ENCODE data around the gene USP47. TPM values are rescaled to one million over a fixed set of nuclear protein-coding genes. Genes with fewer than 3 reads are reported as not detected.

Gene USP47
- total RNA-seq, 1 experiment from 2014 or later = 37.5 TPM

DNA sequence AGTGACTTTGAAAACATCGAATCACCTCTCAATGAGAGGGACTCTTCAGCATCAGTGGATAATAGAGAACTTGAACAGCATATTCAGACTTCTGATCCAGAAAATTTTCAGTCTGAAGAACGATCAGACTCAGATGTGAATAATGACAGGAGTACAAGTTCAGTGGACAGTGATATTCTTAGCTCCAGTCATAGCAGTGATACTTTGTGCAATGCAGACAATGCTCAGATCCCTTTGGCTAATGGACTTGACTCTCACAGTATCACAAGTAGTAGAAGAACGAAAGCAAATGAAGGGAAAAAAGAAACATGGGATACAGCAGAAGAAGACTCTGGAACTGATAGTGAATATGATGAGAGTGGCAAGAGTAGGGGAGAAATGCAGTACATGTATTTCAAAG lies 100.9 kb downstream of the USP47 start:
- DNase-seq = no peak
- CTCF ChIA-PET = no interaction called here
- Mint-ChIP-seq H3K27me3 (ENCODE audit: unreplicated experiment) (no peaks in the 10 kb centered on the region), H3K36me3 (ENCODE audit: insufficient read depth, unreplicated experiment) (peaks cover 19% of the 10 kb centered on the region), H3K27ac (ENCODE audit: unreplicated experiment) (no peak overlapping the region), H3K9me3 (ENCODE audit: low read depth, unreplicated experiment) (no peaks in the 10 kb centered on the region), H3K4me3 (ENCODE audit: low read depth, unreplicated experiment) (no peak overlapping the region), H3K4me1 (ENCODE audit: low read depth, unreplicated experiment) (no peaks in the 10 kb centered on the region)
- intact Hi-C loops (cut with micrococcal nuclease; ENCODE audit: unreplicated experiment) = loop anchor here (5.0 kb wide), 1 partner anchor 35 kb away; no protein-coding TSS in a partner anchor
- TF ChIP-seq, protein P1, sequence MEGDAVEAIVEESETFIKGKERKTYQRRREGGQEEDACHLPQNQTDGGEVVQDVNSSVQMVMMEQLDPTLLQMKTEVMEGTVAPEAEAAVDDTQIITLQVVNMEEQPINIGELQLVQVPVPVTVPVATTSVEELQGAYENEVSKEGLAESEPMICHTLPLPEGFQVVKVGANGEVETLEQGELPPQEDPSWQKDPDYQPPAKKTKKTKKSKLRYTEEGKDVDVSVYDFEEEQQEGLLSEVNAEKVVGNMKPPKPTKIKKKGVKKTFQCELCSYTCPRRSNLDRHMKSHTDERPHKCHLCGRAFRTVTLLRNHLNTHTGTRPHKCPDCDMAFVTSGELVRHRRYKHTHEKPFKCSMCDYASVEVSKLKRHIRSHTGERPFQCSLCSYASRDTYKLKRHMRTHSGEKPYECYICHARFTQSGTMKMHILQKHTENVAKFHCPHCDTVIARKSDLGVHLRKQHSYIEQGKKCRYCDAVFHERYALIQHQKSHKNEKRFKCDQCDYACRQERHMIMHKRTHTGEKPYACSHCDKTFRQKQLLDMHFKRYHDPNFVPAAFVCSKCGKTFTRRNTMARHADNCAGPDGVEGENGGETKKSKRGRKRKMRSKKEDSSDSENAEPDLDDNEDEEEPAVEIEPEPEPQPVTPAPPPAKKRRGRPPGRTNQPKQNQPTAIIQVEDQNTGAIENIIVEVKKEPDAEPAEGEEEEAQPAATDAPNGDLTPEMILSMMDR (IDR thresholded peaks at IDR 0.05; ENCODE audit: unreplicated experiment) = no peak
- TSS peak; percentile 78 for BruUV-seq (replicated peaks)

DNA sequence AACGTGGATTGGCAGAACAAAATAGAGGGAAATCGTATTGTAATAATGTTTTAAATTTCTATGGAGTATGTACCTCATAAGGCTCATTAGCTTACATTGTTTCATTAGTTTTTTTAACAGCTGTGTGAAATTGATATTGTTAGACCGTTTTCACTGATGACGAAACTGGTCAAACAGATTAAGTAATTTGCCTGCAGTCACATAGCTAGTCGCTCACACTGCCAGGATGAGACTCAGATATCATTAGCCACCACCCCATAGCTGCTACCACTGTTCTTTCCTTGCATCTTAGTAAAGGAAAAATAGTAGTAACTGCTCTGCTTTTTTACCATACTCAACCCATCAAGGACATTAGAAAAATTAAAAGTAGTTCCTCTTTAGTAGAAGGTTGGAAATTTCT lies 102.7 kb downstream of the USP47 start:
- no peaks in the 10 kb centered on the region for H3K9me3 Mint-ChIP-seq (ENCODE audit: low read depth, unreplicated experiment)
- H3K4me3 Mint-ChIP-seq (ENCODE audit: low read depth, unreplicated experiment) = no peak overlapping the region
- no peaks in the 10 kb centered on the region for H3K27me3 Mint-ChIP-seq (ENCODE audit: unreplicated experiment)
- no peak overlapping the region for H3K27ac Mint-ChIP-seq (ENCODE audit: unreplicated experiment)
- intact Hi-C loops (cut with micrococcal nuclease; ENCODE audit: unreplicated experiment) = loop anchor here (5.0 kb wide), 1 partner anchor 37 kb away; no protein-coding TSS in a partner anchor
- peaks cover 14% of the 10 kb centered on the region for H3K36me3 Mint-ChIP-seq (ENCODE audit: insufficient read depth, unreplicated experiment)
- CTCF ChIA-PET = no interaction called here
- DNase-seq = no peak
- no peaks in the 10 kb centered on the region for H3K4me1 Mint-ChIP-seq (ENCODE audit: low read depth, unreplicated experiment)
- TF ChIP-seq, protein P1 (IDR thresholded peaks at IDR 0.05; ENCODE audit: unreplicated experiment) = no peak
- BruUV-seq (replicated peaks) = no TSS peak

DNA sequence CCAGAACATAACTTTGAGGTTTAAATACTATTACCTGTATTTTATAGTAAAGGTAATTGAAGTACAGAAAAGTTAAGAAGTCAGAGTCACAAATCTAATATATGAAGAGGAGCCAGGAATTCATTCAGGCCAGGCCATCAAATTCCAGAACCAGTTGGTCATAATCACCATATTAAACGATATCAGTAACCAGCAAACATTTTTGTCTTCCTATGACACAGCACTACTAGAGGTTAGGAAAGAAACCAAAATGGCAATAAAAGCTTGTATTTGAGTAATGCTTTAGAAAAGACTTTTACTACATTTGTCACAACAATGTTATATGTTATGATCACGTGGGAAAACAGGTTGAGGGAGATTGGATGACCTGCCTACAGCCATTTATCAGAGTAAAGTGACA lies 104.4 kb downstream of the USP47 start:
- no TSS peak for BruUV-seq (replicated peaks)
- H3K9me3 Mint-ChIP-seq (ENCODE audit: low read depth, unreplicated experiment) = no peaks in the 10 kb centered on the region

DNA sequence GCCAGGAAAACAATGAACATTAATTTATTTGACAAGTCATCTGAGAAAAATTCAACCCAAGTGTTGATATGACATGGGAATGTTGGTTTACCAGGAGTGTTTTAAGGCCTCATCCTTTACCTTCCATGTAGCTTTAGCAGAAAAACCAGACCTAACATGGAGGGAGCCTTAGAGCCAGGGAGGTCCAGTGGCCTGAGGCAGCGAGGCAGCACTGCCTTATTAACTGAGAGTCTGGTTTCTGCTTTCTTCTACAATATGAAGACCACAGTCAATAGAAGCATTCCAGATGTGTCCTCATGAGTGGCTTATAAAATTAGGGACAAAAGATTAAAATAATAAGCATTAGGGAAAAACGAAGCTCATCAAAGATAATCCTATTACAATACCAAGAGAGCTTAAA lies 105.1 kb downstream of the USP47 start:
- H3K4me3 Mint-ChIP-seq (ENCODE audit: low read depth, unreplicated experiment) = no peak overlapping the region
- intact Hi-C loops (cut with micrococcal nuclease; ENCODE audit: unreplicated experiment) = no loop called here
- no peaks in the 10 kb centered on the region for H3K9me3 Mint-ChIP-seq (ENCODE audit: low read depth, unreplicated experiment)
- no peaks in the 10 kb centered on the region for H3K27me3 Mint-ChIP-seq (ENCODE audit: unreplicated experiment)
- no TSS peak for BruUV-seq (replicated peaks)
- H3K36me3 Mint-ChIP-seq (ENCODE audit: insufficient read depth, unreplicated experiment) = peaks cover 10% of the 10 kb centered on the region
- H3K27ac Mint-ChIP-seq (ENCODE audit: unreplicated experiment) = no peak overlapping the region
- CTCF ChIA-PET = interaction anchor here (1.0 kb wide), 1 partner anchor 47 kb away, joined by 3 read pairs; no protein-coding TSS in a partner anchor
- TF ChIP-seq, protein P1 (IDR thresholded peaks at IDR 0.05; ENCODE audit: unreplicated experiment) = no peak
- H3K4me1 Mint-ChIP-seq (ENCODE audit: low read depth, unreplicated experiment) = no peaks in the 10 kb centered on the region
- DNase-seq = no peak

More for the DNA sequence above, 104.4 kb downstream of the USP47 start:
- H3K4me1 Mint-ChIP-seq (ENCODE audit: low read depth, unreplicated experiment) = no peaks in the 10 kb centered on the region
- TF ChIP-seq, protein P1 (IDR thresholded peaks at IDR 0.05; ENCODE audit: unreplicated experiment) = no peak
- H3K27me3 Mint-ChIP-seq (ENCODE audit: unreplicated experiment) = no peaks in the 10 kb centered on the region
- DNase-seq = no peak
- CTCF ChIA-PET = no interaction called here
- H3K36me3 Mint-ChIP-seq (ENCODE audit: insufficient read depth, unreplicated experiment) = peaks cover 9% of the 10 kb centered on the region
- intact Hi-C loops (cut with micrococcal nuclease; ENCODE audit: unreplicated experiment) = no loop called here
- H3K27ac Mint-ChIP-seq (ENCODE audit: unreplicated experiment) = no peak overlapping the region
- H3K4me3 Mint-ChIP-seq (ENCODE audit: low read depth, unreplicated experiment) = no peak overlapping the region

Measured in Calu3 (cell line).